Stimulated activated CD4-positive, alpha-beta T cell treated with anti-CD3 and anti-CD28 coated beads, Interleukin-1b, Interleukin-23, amount 100 ng/mL, for 24 hours (primary cell): ENCODE results near the gene ANKS1B.
"Not testable (repeated sequence)": the region's sequence is repeated elsewhere in the genome, so short reads cannot be mapped to it uniquely, and the experiment has no call there.

Source experiments
- DNase-seq, 4 experiments: peaks; one replicate each; pipeline ENCODE4 v3.0.0-alpha.2; 2020; ENCODE audit warnings: low read depth in 4 of 4, low spot score in 1 of 4

Gene ANKS1B

GRCh38 chr12:98797200-98797599 lies 1187.5 kb downstream of the ANKS1B start:
- no peak for DNase-seq

- DNase-seq, result no peak
Measured at GRCh38 chr12:98796745-98797144, 1188.0 kb downstream of the ANKS1B start.

- DNase-seq, result no peak
Measured at GRCh38 chr12:98793121-98793520, 1191.6 kb downstream of the ANKS1B start.

GRCh38 chr12:98791406-98791805 lies 1193.3 kb downstream of the ANKS1B start:
- DNase-seq, result no peak

- no peak for DNase-seq
Measured at GRCh38 chr12:98788396-98788795, 1196.3 kb downstream of the ANKS1B start.

GRCh38 chr12:98786653-98787052 lies 1198.1 kb downstream of the ANKS1B start:
- no peak for DNase-seq

- no peak for DNase-seq
Measured at GRCh38 chr12:98783420-98783819, 1201.3 kb downstream of the ANKS1B start.

GRCh38 chr12:98780261-98780660 lies 1204.5 kb downstream of the ANKS1B start:
- no peak for DNase-seq

GRCh38 chr12:98772818-98773217 lies 1211.9 kb downstream of the ANKS1B start:
- DNase-seq, result no peak

GRCh38 chr12:98771811-98772752 lies 1212.7 kb downstream of the ANKS1B start:
- no peak for DNase-seq

GRCh38 chr12:98770230-98770629 lies 1214.5 kb downstream of the ANKS1B start:
- DNase-seq, result no peak

- DNase-seq, result no peak
Measured at GRCh38 chr12:98769068-98769467, 1215.7 kb downstream of the ANKS1B start.

- DNase-seq, result no peak
Measured at GRCh38 chr12:98767248-98767647, 1217.5 kb downstream of the ANKS1B start.

GRCh38 chr12:98763656-98764055 lies 1221.1 kb downstream of the ANKS1B start:
- no peak for DNase-seq

GRCh38 chr12:98758331-98758730 lies 1226.4 kb downstream of the ANKS1B start:
- DNase-seq, result no peak

- no peak for DNase-seq
Measured at GRCh38 chr12:98757455-98757854, 1227.3 kb downstream of the ANKS1B start.

GRCh38 chr12:98755855-98756254 lies 1228.9 kb downstream of the ANKS1B start:
- DNase-seq, result not testable (repeated sequence)

GRCh38 chr12:98754095-98754494 lies 1230.6 kb downstream of the ANKS1B start:
- DNase-seq, result no peak

- DNase-seq, result no peak
Measured at GRCh38 chr12:98752726-98753125, 1232.0 kb downstream of the ANKS1B start.

GRCh38 chr12:98751580-98752115 lies 1233.1 kb downstream of the ANKS1B start:
- DNase-seq, result no peak

- no peak for DNase-seq
Measured at GRCh38 chr12:98750511-98750910, 1234.2 kb downstream of the ANKS1B start.

- no peak for DNase-seq
Measured at GRCh38 chr12:98748463-98748862, 1236.3 kb downstream of the ANKS1B start.
